NCI-H1105 treated with DMSO at 0.1 percent for 48 hours (cell line): ENCODE measurements around the gene ZNF331.

Experiments
- DNase-seq: peaks from one replicate; lab custom pipeline; 2025; lab: John Stamatoyannopoulos, UW

Gene ZNF331

GRCh38 chr19:53571339-53571738 lies 33.4 kb downstream of the ZNF331 start:
- no peak for DNase-seq

GRCh38 chr19:53576941-53577653 lies 39.2 kb downstream of the ZNF331 start:
- no peak for DNase-seq

GRCh38 chr19:53577968-53578367 lies 40.0 kb downstream of the ZNF331 start:
- DNase-seq = no peak

GRCh38 chr19:53579518-53579917 lies 41.6 kb downstream of the ZNF331 start:
- no peak for DNase-seq

GRCh38 chr19:53580871-53581835 lies 43.2 kb downstream of the ZNF331 start:
- DNase-seq = no peak

- no peak for DNase-seq
Observed at GRCh38 chr19:53581871-53582279, 43.9 kb downstream of the ZNF331 start.

- no peak for DNase-seq
Observed at GRCh38 chr19:53583181-53583580, 45.2 kb downstream of the ZNF331 start.

- DNase-seq = no peak
Observed at GRCh38 chr19:53586277-53586691, 48.3 kb downstream of the ZNF331 start.

GRCh38 chr19:53594811-53595509 lies 57.0 kb downstream of the ZNF331 start:
- no peak for DNase-seq

- no peak for DNase-seq
Observed at GRCh38 chr19:53595510-53595867, 57.5 kb downstream of the ZNF331 start.

- DNase-seq = no peak
Observed at GRCh38 chr19:53596056-53596455, 58.1 kb downstream of the ZNF331 start.

- no peak for DNase-seq
Observed at GRCh38 chr19:53597023-53597422, 59.1 kb downstream of the ZNF331 start.

GRCh38 chr19:53598361-53598760 lies 60.4 kb downstream of the ZNF331 start:
- no peak for DNase-seq

GRCh38 chr19:53600217-53600616 lies 62.3 kb downstream of the ZNF331 start:
- no peak for DNase-seq

GRCh38 chr19:53606031-53606430 lies 68.1 kb downstream of the ZNF331 start:
- no peak for DNase-seq

- no peak for DNase-seq
Observed at GRCh38 chr19:53608381-53608780, 70.4 kb downstream of the ZNF331 start.

GRCh38 chr19:53612762-53613526 lies 75.0 kb downstream of the ZNF331 start:
- DNase-seq = no peak

- no peak for DNase-seq
Observed at GRCh38 chr19:53621885-53622740, 84.2 kb downstream of the ZNF331 start.

GRCh38 chr19:53624771-53625545 lies 87.0 kb downstream of the ZNF331 start:
- DNase-seq = no peak

- DNase-seq = no peak
Observed at GRCh38 chr19:53626486-53626885, 88.5 kb downstream of the ZNF331 start.
